GM21381 (cell line): Measurements from ENCODE around the gene TMEM132C.

Experiments used
- ATAC-seq: cut with Tn5 transposase; IDR thresholded peaks from one replicate; pipeline ENCODE4 v1.9.1; 2021; ENCODE audit warnings: mild to moderate bottlenecking, moderate library complexity; ENCODE audit not compliant: unreplicated experiment

The TMEM132C gene

GRCh38 chr12:128654468-128654867 is 387.5 kb downstream of the TMEM132C start:
- ATAC-seq: no peak

- no peak for ATAC-seq
Measured at GRCh38 chr12:128657378-128657777, 390.4 kb downstream of the TMEM132C start.

- no peak for ATAC-seq
Measured at GRCh38 chr12:128660532-128661225, 393.7 kb downstream of the TMEM132C start.

- no peak for ATAC-seq
Measured at GRCh38 chr12:128661226-128661569, 394.2 kb downstream of the TMEM132C start.

GRCh38 chr12:128662101-128662500 is 395.1 kb downstream of the TMEM132C start:
- ATAC-seq: no peak

- no peak for ATAC-seq
Measured at GRCh38 chr12:128664501-128664900, 397.5 kb downstream of the TMEM132C start.

GRCh38 chr12:128667193-128667592 is 400.2 kb downstream of the TMEM132C start:
- ATAC-seq: no peak

- ATAC-seq: no peak
Measured at GRCh38 chr12:128671528-128672042, 404.6 kb downstream of the TMEM132C start.

- ATAC-seq: no peak
Measured at GRCh38 chr12:128672428-128672827, 405.5 kb downstream of the TMEM132C start.

- ATAC-seq: no peak
Measured at GRCh38 chr12:128672893-128673292, 405.9 kb downstream of the TMEM132C start.

- no peak for ATAC-seq
Measured at GRCh38 chr12:128675576-128675975, 408.6 kb downstream of the TMEM132C start.

- ATAC-seq: no peak
Measured at GRCh38 chr12:128680555-128680954, 413.6 kb downstream of the TMEM132C start.

GRCh38 chr12:128682548-128683275 is 415.7 kb downstream of the TMEM132C start:
- ATAC-seq: no peak

GRCh38 chr12:128684352-128684751 is 417.4 kb downstream of the TMEM132C start:
- no peak for ATAC-seq

- no peak for ATAC-seq
Measured at GRCh38 chr12:128685903-128686475, 419.0 kb downstream of the TMEM132C start.

GRCh38 chr12:128687851-128688250 is 420.9 kb downstream of the TMEM132C start:
- no peak for ATAC-seq

GRCh38 chr12:128690641-128691040 is 423.7 kb downstream of the TMEM132C start:
- no peak for ATAC-seq

GRCh38 chr12:128693115-128693514 is 426.1 kb downstream of the TMEM132C start:
- no peak for ATAC-seq

- ATAC-seq: no peak
Measured at GRCh38 chr12:128693771-128694170, 426.8 kb downstream of the TMEM132C start.

- ATAC-seq: no peak
Measured at GRCh38 chr12:128694445-128694844, 427.5 kb downstream of the TMEM132C start.

- ATAC-seq: no peak
Measured at GRCh38 chr12:128695697-128696096, 428.7 kb downstream of the TMEM132C start.
